Esophagus muscularis mucosa (tissue), 3 donors: ENCODE measurements around the gene IFNE.

Experiments used
- EP300 ChIP-seq: sonication (generic); formaldehyde crosslinking; IDR thresholded peaks from one replicate; pipeline ENCODE4 v1.6.1; 2017; ENCODE audit warnings: antibody characterized with exemption
- TF ChIP-seq, protein P1 (sequence below), 3 experiments: fragments of 200-600 bp in 2 of 3; fragments of 450-650 bp in 1 of 3; sonication (generic) in 2 of 3; IDR thresholded peaks; one replicate each; pipeline ENCODE4 v1.5.1; 2017 to 2019; ENCODE audit warnings: antibody characterized with exemption in 3 of 3, mild to moderate bottlenecking in 2 of 3, moderate library complexity in 1 of 3

DNA sequence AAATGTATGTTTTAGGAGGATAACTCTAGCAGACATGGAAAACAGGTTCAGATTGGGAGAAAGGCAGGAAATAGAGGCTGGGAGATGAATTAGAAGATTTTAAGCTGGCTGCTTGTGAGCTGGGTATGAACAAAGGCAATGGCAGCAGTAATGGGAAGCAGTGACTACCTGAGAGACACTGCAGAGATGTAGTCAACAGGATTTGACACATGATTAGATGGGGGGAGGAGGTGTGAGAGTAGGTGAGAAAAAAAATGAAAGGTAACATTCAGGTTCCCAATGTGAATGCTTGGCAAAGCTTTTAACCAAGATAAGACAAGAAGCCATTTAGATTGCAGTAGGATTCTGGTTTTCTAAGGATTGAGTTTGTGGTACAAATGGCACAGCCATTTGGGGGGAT is 22.8 kb upstream of the IFNE start:
- TF ChIP-seq, protein P1, sequence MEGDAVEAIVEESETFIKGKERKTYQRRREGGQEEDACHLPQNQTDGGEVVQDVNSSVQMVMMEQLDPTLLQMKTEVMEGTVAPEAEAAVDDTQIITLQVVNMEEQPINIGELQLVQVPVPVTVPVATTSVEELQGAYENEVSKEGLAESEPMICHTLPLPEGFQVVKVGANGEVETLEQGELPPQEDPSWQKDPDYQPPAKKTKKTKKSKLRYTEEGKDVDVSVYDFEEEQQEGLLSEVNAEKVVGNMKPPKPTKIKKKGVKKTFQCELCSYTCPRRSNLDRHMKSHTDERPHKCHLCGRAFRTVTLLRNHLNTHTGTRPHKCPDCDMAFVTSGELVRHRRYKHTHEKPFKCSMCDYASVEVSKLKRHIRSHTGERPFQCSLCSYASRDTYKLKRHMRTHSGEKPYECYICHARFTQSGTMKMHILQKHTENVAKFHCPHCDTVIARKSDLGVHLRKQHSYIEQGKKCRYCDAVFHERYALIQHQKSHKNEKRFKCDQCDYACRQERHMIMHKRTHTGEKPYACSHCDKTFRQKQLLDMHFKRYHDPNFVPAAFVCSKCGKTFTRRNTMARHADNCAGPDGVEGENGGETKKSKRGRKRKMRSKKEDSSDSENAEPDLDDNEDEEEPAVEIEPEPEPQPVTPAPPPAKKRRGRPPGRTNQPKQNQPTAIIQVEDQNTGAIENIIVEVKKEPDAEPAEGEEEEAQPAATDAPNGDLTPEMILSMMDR (IDR thresholded peaks at IDR 0.05) = no peak
- no peak for TF ChIP-seq EP300
